H9 (cell line): ENCODE results near the gene CFAP69. TPM values are rescaled to one million over a fixed set of nuclear protein-coding genes. Genes with fewer than 3 reads are reported as not detected.

Experiments
- DNase-seq: peaks from one replicate; pipeline ENCODE4 v3.0.0-alpha.2; 2017
- H2AFZ ChIP-seq: one replicate; pipeline ENCODE4 v1.6.1; 2013; ENCODE audit warnings: mild to moderate bottlenecking, low read length, control low read depth, moderate library complexity
- H2AK5ac ChIP-seq: 2 replicates; pipeline ENCODE4 v1.6.1; 2013; ENCODE audit warnings: low read length, control low read depth, mixed read lengths; ENCODE audit not compliant: insufficient read length
- H2BK120ac ChIP-seq: one replicate; pipeline ENCODE4 v1.6.1; 2013; ENCODE audit warnings: low read depth, mild to moderate bottlenecking, low read length, control low read depth, inconsistent platforms; ENCODE audit not compliant: poor library complexity, severe bottlenecking
- H2BK12ac ChIP-seq: 2 replicates; pipeline ENCODE4 v1.6.1; 2013; ENCODE audit warnings: low read length, control low read depth, mixed read lengths, low read depth; ENCODE audit not compliant: insufficient read length
- H2BK15ac ChIP-seq: 2 replicates; pipeline ENCODE4 v1.6.1; 2013; ENCODE audit warnings: low read depth, low read length, control low read depth
- H2BK20ac ChIP-seq: one replicate; pipeline ENCODE4 v1.6.1; 2013; ENCODE audit warnings: low read depth, mild to moderate bottlenecking, low read length, control low read depth, inconsistent platforms; ENCODE audit not compliant: poor library complexity, severe bottlenecking
- H2BK5ac ChIP-seq: 2 replicates; pipeline ENCODE4 v1.6.1; 2013; ENCODE audit warnings: low read length, control low read depth, mixed read lengths; ENCODE audit not compliant: insufficient read length
- H3K14ac ChIP-seq: 2 replicates; pipeline ENCODE4 v1.6.1; 2013; ENCODE audit warnings: low read length, control low read depth; ENCODE audit not compliant: insufficient read depth
- H3K18ac ChIP-seq: 2 replicates; pipeline ENCODE4 v1.6.1; 2013; ENCODE audit warnings: low read depth, mild to moderate bottlenecking, mixed read lengths, low read length, control low read depth; ENCODE audit not compliant: insufficient read length
- H3K23ac ChIP-seq: 2 replicates; pipeline ENCODE4 v1.6.1; 2013; ENCODE audit warnings: low read length, control low read depth, mixed read lengths, low read depth; ENCODE audit not compliant: insufficient read length
- H3K23me2 ChIP-seq: 2 replicates; pipeline ENCODE4 v1.6.1; 2013; ENCODE audit warnings: low read depth, mild to moderate bottlenecking, mixed read lengths, low read length, control low read depth; ENCODE audit not compliant: insufficient read length, poor library complexity, severe bottlenecking
- H3K27ac ChIP-seq: 2 replicates; pipeline ENCODE4 v1.5.1; 2013; ENCODE audit warnings: low read length, control low read depth, mixed read lengths, low read depth; ENCODE audit not compliant: insufficient read length
- H3K27me3 ChIP-seq: 2 replicates; pipeline ENCODE4 v1.6.1; 2013; ENCODE audit warnings: low read length, control low read depth, inconsistent platforms; ENCODE audit not compliant: insufficient read depth
- H3K4ac ChIP-seq: 2 replicates; pipeline ENCODE4 v1.6.1; 2013; ENCODE audit warnings: low read depth, mild to moderate bottlenecking, control low read depth, inconsistent platforms, low read length, moderate library complexity
- H3K4me1 ChIP-seq: 2 replicates; pipeline ENCODE4 v1.6.1; 2013; ENCODE audit warnings: low read length, control low read depth, inconsistent platforms; ENCODE audit not compliant: insufficient read depth
- H3K4me2 ChIP-seq: 2 replicates; pipeline ENCODE4 v1.6.1; 2013; ENCODE audit warnings: low read length, control low read depth, mixed read lengths; ENCODE audit not compliant: insufficient read length, insufficient read depth
- H3K56ac ChIP-seq: 2 replicates; pipeline ENCODE4 v1.6.1; 2013; ENCODE audit warnings: low read depth, mild to moderate bottlenecking, mixed read lengths, low read length, control low read depth; ENCODE audit not compliant: insufficient read length
- H3K79me1 ChIP-seq: 2 replicates; pipeline ENCODE4 v1.6.1; 2013; ENCODE audit warnings: low read depth, mild to moderate bottlenecking, moderate library complexity, low read length, control low read depth, inconsistent platforms; ENCODE audit not compliant: insufficient read depth, poor library complexity, severe bottlenecking
- H3K79me2 ChIP-seq: 2 replicates; pipeline ENCODE4 v1.6.1; 2013; ENCODE audit warnings: low read length, control low read depth, inconsistent platforms; ENCODE audit not compliant: insufficient read depth
- H3K9ac ChIP-seq: 2 replicates; pipeline ENCODE4 v1.6.1; 2013; ENCODE audit warnings: low read length, control low read depth, mixed read lengths; ENCODE audit not compliant: insufficient read length; ENCODE audit errors: extremely low read depth
- H3K9me3 ChIP-seq: one replicate; pipeline ENCODE4 v1.6.1; 2013; ENCODE audit warnings: low read depth, low read length, inconsistent platforms; ENCODE audit not compliant: control insufficient read depth
- H3T11ph ChIP-seq: one replicate; pipeline ENCODE4 v1.6.1; 2013; ENCODE audit warnings: mild to moderate bottlenecking, low read length, control low read depth, inconsistent platforms
- H4K20me1 ChIP-seq: one replicate; pipeline ENCODE4 v1.6.1; 2013; ENCODE audit not compliant: control insufficient read depth, insufficient read length, insufficient read depth
- H4K5ac ChIP-seq: 2 replicates; pipeline ENCODE4 v1.6.1; 2013; ENCODE audit warnings: low read depth, mild to moderate bottlenecking, mixed read lengths, low read length, control low read depth; ENCODE audit not compliant: insufficient read length
- H4K8ac ChIP-seq: replicated peaks from 2 replicates; pipeline ENCODE4 v1.6.1; 2013; ENCODE audit warnings: low read length, control low read depth, mixed read lengths, low read depth; ENCODE audit not compliant: insufficient read length
- H4K91ac ChIP-seq: 2 replicates; pipeline ENCODE4 v1.6.1; 2013; ENCODE audit warnings: low read depth, mild to moderate bottlenecking, moderate library complexity, mixed read lengths, low read length, control low read depth; ENCODE audit not compliant: insufficient read length
- H3K27ac Mint-ChIP-seq, 3 experiments: 2 replicates in 2 of 3; 3 replicates in 1 of 3; pipeline ENCODE4 v1.8.0; 2020 to 2021; ENCODE audit warnings: mixed read lengths in 3 of 3, mild to moderate bottlenecking in 1 of 3, moderate library complexity in 1 of 3
- H3K27me3 Mint-ChIP-seq: 2 replicates; pipeline ENCODE4 v1.8.0; 2021; ENCODE audit warnings: low read depth, mild to moderate bottlenecking, moderate library complexity, mixed read lengths
- H3K36me3 Mint-ChIP-seq, 3 experiments: 2 replicates in 2 of 3; 3 replicates in 1 of 3; pipeline ENCODE4 v1.8.0; 2020 to 2021; ENCODE audit warnings: low read depth in 3 of 3, mixed read lengths in 3 of 3; ENCODE audit not compliant: insufficient read depth in 1 of 3
- H3K4me1 Mint-ChIP-seq, 2 experiments: 2 replicates each; pipeline ENCODE4 v1.8.0; 2020; ENCODE audit warnings: mixed read lengths in 2 of 2
- H3K4me3 Mint-ChIP-seq, 2 experiments: 2 replicates in 1 of 2; 3 replicates in 1 of 2; pipeline ENCODE4 v1.8.0; 2020 to 2021; ENCODE audit warnings: mild to moderate bottlenecking in 2 of 2, mixed read lengths in 2 of 2, moderate library complexity in 1 of 2
- H3K9me3 Mint-ChIP-seq, 2 experiments: 2 replicates in 1 of 2; 3 replicates in 1 of 2; pipeline ENCODE4 v1.8.0; 2020; ENCODE audit warnings: mild to moderate bottlenecking in 2 of 2, mixed read lengths in 2 of 2, moderate library complexity in 1 of 2
- CTCF ChIP-seq: fragments of 200-600 bp; sonication (generic); conservative IDR thresholded peaks from 3 replicates; pipeline ENCODE4 v1.8.0; 2021; ENCODE audit warnings: antibody characterized with exemption, mild to moderate bottlenecking
- WGBS: extraction: QIAGEN DNeasy Blood & Tissue Kit; methylation state at CpG from one replicate; pipeline ENCODE4 v1.1.7; 2013; ENCODE audit warnings: missing lambda C conversion rate, low lambda C conversion rate, mixed read lengths; ENCODE audit not compliant: insufficient read length; ENCODE audit errors: extremely low coverage; 5-methylcytosine and 5-hydroxymethylcytosine counted together
- total RNA-seq: library from RNA; stranded (reverse); gene quantifications from 2 replicates; pipeline ENCODE4 v1.2.1, GENCODE V29; 2021

CFAP69 gene
- total RNA-seq, 1 experiment from 2014 or later = 2.9 TPM

GRCh38 chr7:90272242-90272641 is 27.3 kb downstream of the CFAP69 start:
- H3K79me1 ChIP-seq = no peaks in the 10 kb centered on the region
- no peak overlapping the region for H3K4me3 Mint-ChIP-seq
- H4K5ac ChIP-seq = no peak overlapping the region
- no peak overlapping the region for H2BK12ac ChIP-seq
- no peak overlapping the region for H3K9ac ChIP-seq
- no peak overlapping the region for H2BK20ac ChIP-seq
- H3K27me3 ChIP-seq = no peaks in the 10 kb centered on the region
- no peak overlapping the region for H3K56ac ChIP-seq
- no peak for DNase-seq
- H3K9me3 Mint-ChIP-seq = no peaks in the 10 kb centered on the region
- H3K4me2 ChIP-seq = no peak overlapping the region
- H2AFZ ChIP-seq = no peak overlapping the region
- no peaks in the 10 kb centered on the region for H3K27me3 Mint-ChIP-seq
- no peak overlapping the region for H2BK5ac ChIP-seq
- no CpG with 5 or more reads among the region's 2 CpGs for WGBS
- no peak overlapping the region for H3K27ac Mint-ChIP-seq
- no peak overlapping the region for H2AK5ac ChIP-seq
- no peak overlapping the region for H4K91ac ChIP-seq
- H3K18ac ChIP-seq = no peak overlapping the region
- H3K36me3 Mint-ChIP-seq = no peaks in the 10 kb centered on the region
- no peak overlapping the region for H3K4ac ChIP-seq
- H3K27ac ChIP-seq = no peak overlapping the region
- TF ChIP-seq CTCF = no peak
- H4K8ac ChIP-seq = no peak overlapping the region
- no peak overlapping the region for H3K14ac ChIP-seq
- no peak overlapping the region for H2BK120ac ChIP-seq
- no peaks in the 10 kb centered on the region for H3K4me1 Mint-ChIP-seq
- no peaks in the 10 kb centered on the region for H3K4me1 ChIP-seq
- no peaks in the 10 kb centered on the region for H3K9me3 ChIP-seq
- no peak overlapping the region for H3K23ac ChIP-seq
- H3K23me2 ChIP-seq = no peaks in the 10 kb centered on the region
- H3T11ph ChIP-seq = no peak overlapping the region
- no peaks in the 10 kb centered on the region for H4K20me1 ChIP-seq
- H2BK15ac ChIP-seq = no peak overlapping the region
- H3K79me2 ChIP-seq = no peaks in the 10 kb centered on the region
